KBM-7 (cell line): ENCODE data around the gene ICAM2.
"Not testable (repeated sequence)": the region's sequence is repeated elsewhere in the genome, so short reads cannot be mapped to it uniquely, and the experiment has no call there.

ENCODE experiments used
- DNase-seq: peaks from one replicate; pipeline ENCODE4 v3.0.0-alpha.2; 2015
- in situ Hi-C: fragments of 300-500 bp; cut with MboI; formaldehyde crosslinking; loops from 2 replicates; pipeline ENCODE4 v1.14.3; 2020; ENCODE audit warnings: low sequenced_read_pairs, low pct_unique_long_range_greater_than_20kb, mixed read lengths

The ICAM2 gene

DNA sequence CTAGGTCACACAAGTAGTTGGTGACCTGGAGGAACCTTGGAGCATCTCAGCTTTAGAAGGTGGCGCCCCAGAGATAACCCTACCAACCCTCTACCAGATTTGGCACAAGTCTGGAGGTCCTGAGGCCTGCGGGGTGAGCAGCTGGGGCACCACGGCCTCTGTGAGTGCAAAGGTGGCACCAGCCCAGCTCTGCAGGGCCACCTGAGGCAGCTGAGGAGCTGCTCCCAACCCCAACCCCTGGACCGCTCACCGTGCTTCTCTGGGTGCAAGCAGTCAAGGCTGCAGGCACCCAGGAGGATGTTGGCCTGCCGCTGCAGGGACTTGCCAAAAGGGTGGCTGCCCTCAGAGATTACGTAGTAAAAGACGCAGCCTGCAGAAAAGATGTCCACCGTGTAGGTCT, 28.4 kb upstream of the ICAM2 start:
- in situ Hi-C loops, result loop anchor here (25.0 kb wide), 1 partner anchor 88 kb away; the partner anchor contains the start of gene ERN1
- no peak for DNase-seq

DNA sequence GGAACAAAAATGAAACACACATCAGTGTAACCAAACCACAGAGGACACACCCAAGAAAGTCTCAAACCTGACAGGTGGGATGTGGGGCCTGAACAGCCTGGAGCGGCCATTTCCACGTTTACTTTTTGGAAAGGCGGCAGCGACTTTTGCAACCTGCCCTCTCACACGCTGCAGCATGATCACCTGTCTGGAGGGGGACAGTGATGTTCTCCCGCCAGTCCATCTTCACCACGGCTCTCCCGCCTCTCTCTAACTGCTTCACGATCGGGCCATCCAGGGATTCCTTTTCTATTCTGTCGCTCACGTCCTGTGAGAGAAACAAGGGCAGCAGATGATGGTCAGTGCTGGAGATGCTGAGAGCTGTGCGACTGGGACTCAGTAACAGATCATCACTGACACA, 24.7 kb upstream of the ICAM2 start:
- in situ Hi-C loops, result loop anchor here (25.0 kb wide), 1 partner anchor 92 kb away; the partner anchor contains the start of gene ERN1
- DNase-seq, result no peak

DNA sequence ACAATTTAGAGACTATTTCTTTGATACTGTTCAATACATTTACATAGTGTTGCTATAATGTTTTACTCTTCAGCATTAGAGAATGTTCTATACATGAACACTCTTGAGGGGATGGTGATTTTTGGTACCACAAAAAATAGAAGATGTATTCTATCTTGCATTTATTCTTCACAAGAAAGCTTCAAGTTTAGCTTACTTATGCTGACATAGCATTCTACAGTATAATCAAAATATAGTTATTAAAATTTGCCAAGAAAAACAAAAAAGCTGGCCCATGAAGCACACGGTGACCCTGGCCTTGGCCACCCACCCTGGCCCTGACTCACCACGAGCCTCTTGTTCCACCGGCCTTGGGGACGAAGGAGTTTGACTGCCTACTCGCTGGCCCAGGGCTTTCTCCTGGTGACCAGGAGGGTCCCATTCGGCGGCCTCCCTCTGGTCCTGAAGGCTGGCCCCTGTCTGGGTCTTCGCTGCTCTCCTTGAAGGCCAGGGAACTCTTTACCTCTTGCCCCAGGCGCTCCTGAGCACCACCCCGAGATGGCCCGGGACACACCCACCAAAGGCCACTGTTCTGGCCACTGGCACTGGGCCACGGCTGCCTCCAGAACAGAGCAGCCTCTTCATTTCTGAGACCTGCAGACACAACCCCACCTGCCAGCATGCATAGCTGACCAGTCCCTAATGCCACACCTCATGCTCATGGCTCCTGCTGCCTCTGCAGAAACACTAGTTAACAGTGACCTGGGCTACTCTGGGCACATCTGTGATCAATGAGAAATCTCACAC, 22.5 kb upstream of the ICAM2 start:
- no peak for DNase-seq
- in situ Hi-C loops, result loop anchor here (25.0 kb wide), 1 partner anchor 94 kb away; the partner anchor contains the start of gene ERN1

DNA sequence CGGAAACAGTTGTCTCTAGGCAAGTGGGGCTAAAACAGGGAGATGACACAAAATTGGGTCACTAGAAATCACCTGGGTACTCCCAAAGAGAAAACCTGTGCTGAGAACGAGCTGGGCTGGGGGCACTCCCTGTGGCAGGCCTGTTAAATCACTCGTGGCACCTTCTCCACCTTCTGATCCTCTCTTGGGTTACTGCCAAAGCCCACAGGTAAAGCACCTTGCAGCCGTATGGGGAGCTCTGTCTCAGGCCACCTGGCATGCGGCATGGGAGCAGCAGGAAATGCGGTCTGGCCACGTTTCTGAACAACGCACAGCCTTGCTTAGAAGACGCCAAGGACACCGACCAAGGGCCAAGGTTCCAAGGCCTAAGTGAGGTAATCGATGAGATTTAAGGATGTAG, 21.5 kb upstream of the ICAM2 start:
- DNase-seq, result no peak
- in situ Hi-C loops, result loop anchor here (25.0 kb wide), 1 partner anchor 95 kb away; the partner anchor contains the start of gene ERN1

DNA sequence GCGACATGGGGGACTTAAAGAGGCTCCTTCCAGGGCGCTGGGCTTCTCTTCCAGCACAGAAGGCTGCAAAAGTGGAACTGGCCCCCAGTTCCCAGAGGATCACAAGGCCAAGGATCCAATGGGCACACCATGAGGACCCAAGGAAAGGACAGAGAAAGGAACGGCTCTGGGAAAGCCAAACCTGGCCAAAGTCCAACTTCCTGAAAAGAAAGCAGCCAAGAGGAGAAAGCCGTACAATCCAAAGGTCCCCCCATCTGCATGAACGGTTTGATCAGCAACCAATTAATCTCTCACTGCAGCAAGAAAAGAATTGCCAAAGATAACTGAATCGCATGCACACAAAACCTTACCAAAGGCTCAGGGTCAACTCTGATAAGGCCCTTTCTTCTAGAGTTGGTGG, 19.8 kb upstream of the ICAM2 start:
- in situ Hi-C loops, result loop anchor here (25.0 kb wide), 1 partner anchor 97 kb away; the partner anchor contains the start of gene ERN1
- no peak for DNase-seq

DNA sequence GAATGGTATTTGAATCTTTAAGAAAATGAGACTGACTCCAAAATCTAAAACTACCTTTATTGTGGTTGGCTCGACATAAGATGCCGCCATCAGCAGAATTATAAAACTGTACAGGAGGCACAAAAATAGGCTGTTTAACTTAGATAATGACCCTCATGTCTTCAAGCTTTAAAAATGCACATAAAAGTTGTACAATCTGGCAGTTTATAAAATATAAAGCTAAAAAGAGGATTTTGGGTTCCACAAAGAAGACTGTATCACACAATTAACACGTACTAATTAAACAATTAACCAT, 18.6 kb upstream of the ICAM2 start:
- in situ Hi-C loops, result loop anchor here (25.0 kb wide), 1 partner anchor 98 kb away; the partner anchor contains the start of gene ERN1
- DNase-seq, result no peak

DNA sequence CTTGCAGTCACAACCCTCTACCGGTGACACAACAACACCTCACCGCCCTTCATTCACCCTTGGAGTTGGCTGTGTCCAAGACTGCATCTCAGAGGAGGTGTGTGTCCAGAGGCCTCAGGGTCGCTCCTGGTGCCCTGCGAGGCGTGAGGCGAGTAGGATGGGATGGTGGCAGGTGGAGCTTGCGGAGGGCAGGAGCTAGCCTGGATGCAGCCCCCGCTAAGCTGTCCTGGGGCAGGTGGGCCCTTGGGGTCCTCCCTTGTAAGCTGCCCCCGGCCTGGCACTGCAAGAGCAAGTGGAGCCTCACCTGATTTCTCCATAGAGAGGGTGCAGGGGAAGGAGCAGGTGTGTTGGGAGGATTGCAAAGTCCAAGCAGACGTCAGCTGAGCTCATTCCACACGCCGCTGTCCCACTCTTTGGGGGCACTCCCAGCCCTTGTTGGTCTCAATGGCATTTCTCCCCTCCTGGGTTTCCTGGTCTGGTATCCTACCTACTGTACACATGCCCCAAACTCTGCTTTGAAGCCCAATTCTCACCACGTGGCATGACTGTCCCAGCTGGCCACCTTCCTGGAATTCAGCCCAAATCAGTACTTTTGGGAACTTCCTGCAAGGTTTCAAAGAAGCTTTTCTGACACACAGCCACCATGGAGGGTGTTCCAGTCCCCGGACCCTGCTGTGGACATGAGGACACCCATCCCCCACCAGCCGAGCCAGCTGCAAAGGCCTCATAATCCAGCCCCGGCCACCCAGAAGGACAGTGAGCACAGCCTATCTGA, 18.1 kb upstream of the ICAM2 start:
- no peak for DNase-seq
- in situ Hi-C loops, result loop anchor here (25.0 kb wide), 1 partner anchor 99 kb away; the partner anchor contains the start of gene ERN1

DNA sequence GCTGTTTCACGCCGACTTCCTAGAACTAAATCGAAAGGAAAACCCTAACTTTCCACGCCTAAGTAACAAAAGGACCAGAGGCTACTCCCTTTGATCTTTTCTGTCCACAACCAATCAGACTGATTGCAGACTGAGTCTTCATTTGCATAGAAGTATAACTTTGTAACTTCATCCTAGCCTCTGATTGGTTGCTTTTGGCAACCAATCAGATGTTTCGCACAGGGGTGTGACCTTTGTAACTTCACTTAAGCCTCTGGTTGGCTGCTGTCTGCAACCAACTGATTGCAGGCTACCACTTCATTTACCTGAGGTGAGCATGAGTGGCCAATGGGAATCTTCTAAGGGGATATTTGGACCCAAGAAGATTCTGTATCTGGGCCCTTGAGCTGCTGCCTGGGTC, 17.4 kb upstream of the ICAM2 start:
- in situ Hi-C loops, result loop anchor here (25.0 kb wide), 1 partner anchor 99 kb away; the partner anchor contains the start of gene ERN1
- DNase-seq, result no peak

DNA sequence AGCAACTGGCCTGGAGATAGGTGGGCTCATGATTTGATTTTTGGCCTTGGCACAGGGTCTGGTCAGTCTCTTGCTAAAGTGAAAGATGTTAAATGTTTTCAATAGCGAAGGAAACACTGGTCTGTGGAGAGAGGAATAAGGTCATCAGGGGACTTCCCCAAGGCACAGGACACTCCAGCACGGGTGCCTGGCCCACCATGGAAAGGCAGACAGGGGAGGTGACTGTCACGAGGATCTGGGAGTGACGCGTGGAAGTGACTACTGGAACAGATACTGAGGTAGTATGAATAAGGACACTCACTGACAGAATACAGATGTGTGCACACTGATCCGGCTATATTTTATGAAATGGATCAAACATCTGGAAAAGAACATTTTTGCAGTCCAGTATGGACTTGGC, 16.7 kb upstream of the ICAM2 start:
- no peak for DNase-seq
- in situ Hi-C loops, result loop anchor here (25.0 kb wide), 1 partner anchor 100 kb away; the partner anchor contains the start of gene ERN1

DNA sequence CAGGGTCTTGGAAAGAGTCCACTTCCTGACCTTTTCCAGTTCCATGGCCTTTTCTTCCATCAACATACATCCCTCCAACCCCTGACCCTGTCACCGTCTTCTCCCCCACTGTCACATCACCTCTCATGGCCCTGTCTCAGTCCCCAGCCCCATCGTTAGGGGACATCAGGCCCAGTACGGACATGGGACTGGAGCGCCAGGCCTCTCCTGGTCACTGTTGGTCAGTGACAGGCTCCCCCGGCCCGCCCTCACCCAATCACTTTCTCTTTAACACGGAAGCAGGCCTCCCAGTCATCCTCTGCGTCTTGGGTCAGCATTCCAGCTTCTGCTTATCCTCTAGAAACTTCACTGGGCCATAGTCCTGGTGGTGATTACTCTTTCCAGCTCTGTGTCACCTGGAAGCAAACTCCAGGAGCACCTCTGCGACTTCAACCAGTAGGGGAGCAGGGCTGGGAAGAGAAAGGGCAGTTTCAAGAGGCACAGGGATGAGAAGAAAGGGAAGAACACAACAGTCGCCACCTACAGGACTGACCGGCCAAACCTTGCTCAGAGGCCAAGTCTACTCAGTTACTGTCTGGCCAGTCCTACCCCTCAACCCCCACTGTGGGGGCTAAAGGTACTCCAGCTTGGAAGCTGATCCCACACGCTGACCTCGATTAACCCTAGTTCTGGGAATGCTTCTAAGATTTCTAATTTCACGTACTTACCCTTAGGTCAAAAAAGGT, 15.9 kb upstream of the ICAM2 start:
- in situ Hi-C loops, result loop anchor here (25.0 kb wide), 1 partner anchor 101 kb away; the partner anchor contains the start of gene ERN1
- no peak for DNase-seq

DNA sequence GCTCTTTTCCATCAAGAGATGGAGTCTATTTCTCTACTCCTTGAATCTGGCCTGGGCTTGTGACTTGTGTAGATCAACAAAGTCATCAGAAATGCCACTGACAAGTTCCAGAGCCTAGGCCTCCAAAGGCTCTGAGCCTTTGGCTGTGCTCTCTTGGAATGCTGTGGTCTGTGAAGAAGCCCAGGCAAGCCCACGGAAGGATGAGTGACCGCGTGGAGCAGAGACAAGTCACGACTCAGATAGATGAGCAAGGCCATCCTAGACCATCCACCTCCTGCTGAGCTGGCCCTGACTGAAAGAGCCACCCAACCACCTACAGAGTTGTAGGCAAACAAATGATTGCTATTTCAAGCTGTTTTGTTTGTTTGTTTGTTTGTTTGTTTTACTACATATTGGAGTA, 11.6 kb upstream of the ICAM2 start:
- DNase-seq, result no peak
- in situ Hi-C loops, result loop anchor here (25.0 kb wide), 1 partner anchor 105 kb away; the partner anchor contains the start of gene ERN1

DNA sequence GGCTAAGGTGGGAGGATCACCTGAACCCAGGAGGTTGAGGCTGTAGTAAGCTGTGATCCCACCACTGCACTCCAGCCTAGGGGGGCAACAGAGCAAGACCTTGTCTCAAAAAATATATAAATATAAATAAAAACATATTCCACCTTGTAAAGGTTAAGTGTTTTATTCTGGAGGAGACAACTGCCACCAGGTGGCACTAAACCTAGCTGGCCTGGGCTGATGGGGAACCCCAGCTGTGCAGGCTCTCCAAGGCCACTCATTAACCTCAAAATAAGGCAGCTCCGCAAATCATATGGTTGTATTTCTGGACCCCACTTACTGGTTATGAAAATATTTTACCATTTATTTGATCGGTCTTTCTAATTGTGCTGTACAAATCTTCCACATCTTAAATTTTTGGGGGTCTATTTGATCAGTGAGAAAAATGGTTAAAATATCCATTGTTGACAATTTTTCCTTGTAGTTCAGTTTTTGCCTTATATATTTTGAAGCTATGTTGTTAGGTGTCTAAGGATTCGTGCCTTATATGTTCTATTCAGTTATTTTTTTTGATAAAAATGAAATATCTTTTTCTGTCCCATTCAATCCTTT, 8.5 kb upstream of the ICAM2 start:
- in situ Hi-C loops, result loop anchor here (25.0 kb wide), 1 partner anchor 108 kb away; the partner anchor contains the start of gene ERN1
- DNase-seq, result peak; percentile 70

DNA sequence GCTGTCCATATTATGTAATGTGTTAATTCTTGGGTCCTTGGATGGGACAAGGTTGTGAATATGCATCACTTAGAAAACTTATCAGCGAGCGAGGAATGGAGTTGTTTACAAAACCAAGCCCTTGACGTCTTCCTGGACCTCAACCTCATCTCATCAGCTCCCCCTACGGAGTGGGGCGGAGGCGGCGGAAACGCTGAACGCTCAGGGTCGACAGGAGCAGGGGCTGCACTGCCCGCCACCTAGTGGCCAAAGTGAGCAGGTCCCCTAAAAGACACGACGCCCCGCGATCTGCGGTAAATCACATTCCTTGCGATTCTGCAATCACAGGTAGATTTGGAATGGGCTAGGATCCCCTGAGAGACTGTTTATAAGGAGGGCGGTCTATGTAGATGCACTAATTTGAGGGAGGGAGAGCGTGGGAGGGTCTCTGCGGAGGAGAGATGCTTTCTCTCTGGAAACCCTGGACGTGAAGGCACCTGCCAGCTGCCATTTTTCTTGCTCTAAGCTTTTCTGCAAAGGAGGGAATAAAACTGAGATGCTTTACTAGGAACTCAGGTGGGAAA, 5.4 kb upstream of the ICAM2 start:
- DNase-seq, result peak; percentile 93
- in situ Hi-C loops, result loop anchor here (25.0 kb wide), 1 partner anchor 111 kb away; the partner anchor contains the start of gene ERN1

DNA sequence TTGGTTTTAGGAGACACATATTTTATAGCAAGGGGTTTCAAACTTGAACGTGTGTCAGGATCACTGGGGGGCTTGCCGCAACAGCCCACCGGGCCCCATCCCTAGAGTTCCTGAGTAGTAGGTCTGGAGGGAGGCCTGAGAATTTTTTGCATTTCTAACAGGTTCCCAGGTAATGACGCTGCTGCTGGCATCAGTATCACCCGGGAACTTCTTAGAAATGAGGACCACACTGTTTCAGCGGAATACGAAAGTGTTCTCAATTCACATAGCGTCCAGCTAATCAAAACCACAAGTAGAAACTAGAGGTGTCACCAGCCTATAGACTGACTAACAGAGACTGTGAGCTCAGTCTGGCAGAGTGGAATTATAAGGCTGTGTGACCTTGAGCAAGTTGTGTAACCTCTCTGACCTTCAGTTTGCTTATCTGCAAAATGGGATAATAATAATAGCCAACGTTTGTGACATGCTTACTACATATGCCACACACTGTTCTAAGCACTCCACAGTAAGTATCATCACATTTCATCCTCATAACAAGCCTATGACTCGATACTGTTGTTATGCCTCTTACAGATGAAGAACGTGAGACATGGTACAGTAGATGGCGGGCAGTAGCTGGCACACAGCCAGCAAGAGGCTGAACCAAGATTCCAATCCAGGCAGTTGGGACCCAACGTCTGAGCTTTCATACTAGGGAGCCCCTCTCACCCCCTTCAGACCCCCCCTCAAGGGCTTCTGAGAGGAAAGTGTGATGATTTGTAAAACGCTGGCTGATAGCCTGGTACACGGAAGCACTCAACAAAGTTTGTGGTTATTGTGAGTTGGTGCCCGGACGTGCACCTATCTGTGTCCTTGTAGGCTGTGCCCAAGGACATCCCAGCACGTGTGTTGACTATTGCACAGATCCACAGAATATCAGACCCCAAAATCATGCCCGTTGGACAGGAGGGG, 4.6 kb upstream of the ICAM2 start:
- in situ Hi-C loops, result loop anchor here (25.0 kb wide), 1 partner anchor 112 kb away; the partner anchor contains the start of gene ERN1
- no peak for DNase-seq

DNA sequence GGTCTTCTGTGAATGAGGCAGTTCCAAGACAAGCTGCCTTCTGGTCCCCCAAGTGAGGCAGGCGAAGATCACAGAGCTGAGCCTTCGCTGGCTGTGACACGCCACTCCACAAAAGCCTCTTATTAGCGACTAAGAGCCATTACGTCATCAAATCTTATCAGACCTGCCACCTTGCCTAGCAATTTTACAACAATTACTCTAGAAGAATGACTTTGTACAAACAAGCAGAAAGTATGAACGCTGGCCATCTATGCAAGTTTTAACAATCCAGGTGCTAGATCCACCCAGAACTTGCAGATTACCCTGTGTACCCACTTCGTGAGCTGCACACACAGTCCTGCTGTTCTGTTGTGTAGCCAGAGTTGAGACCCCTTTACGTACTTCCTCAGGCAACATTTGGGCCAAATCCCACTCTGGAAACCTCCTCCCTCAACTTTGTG, 3.8 kb upstream of the ICAM2 start:
- DNase-seq, result peak; percentile 38
- in situ Hi-C loops, result no loop called here

DNA sequence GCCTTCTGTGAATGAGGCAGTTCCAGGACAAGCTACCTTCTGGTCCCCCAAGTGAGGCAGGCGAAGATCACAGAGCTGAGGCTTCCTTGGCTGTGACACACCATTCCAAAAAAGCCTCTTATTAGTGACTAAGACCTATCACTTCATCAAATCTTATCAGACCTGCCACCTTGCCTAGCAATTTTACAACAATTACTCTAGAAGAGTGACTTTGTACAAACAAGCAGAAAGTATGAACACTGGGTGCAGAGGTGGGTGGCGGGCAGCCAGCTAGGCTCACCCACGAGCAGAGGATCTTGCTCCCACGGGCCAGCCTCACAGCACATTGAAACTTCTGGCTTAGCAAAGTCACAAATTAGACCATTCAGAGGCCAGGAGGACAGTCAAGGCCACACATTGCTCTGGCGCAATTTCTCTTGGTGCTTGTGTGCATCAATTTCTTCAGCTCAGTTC, 2.2 kb upstream of the ICAM2 start:
- DNase-seq, result no peak
- in situ Hi-C loops, result no loop called here

DNA sequence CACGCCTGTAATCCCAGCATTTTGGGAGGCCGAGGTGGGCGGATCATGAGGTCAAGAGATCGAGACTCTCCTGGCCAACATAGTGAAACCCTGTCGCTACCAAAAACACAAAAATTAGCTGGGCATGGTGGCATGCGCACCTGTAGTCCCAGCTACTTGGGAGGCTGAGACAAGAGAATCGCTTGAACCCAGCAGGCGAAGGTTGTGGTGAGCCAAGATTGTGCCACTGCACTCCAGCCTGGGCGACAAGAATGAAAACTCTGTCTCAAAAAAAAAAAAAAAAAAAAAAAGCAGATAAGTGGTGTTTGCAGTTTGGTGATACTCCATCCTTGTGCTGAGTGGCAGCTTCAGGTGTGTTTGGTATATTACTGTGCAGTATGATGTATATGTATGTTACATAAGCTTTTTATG, 877 bp downstream of the ICAM2 start:
- DNase-seq, in situ Hi-C loops: not testable (repeated sequence)
